ENCODE data around the gene PMFBP1.

DNA sequence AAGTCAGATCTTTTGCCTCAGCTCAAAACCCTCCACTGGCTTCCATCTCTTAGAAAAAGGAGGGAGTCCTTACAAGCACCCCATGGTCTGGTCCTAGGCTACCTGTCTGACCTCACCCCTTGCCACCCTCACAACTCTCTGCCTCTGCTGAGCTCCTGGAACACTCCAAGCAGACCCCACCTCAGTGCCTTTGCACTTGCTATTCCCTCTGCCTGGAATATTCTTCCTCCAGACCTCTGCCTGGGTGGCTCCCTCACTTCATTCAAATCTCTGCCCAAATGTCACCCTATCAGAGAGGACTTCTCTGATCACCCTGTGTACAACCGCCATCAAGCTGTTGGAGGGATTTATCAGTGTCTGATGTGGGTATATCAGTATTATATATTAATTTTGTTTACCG is 37.4 kb downstream of the PMFBP1 start:
- no peak for TF ChIP-seq POLR2AphosphoS5 (IDR thresholded peaks at IDR 0.05)
- TF ChIP-seq POLR2A (IDR thresholded peaks at IDR 0.05), result no peak

Data from spleen (tissue), 3 donors.